ENCODE results near the gene WLS. TPM values are rescaled to one million over a fixed set of nuclear protein-coding genes. Genes with fewer than 3 reads are reported as not detected.

Gene WLS
- total and polyA plus RNA-seq, 7 experiments from 2014 or later = 0.50 to 12.2 (median 0.62) TPM; not detected in 4

DNA sequence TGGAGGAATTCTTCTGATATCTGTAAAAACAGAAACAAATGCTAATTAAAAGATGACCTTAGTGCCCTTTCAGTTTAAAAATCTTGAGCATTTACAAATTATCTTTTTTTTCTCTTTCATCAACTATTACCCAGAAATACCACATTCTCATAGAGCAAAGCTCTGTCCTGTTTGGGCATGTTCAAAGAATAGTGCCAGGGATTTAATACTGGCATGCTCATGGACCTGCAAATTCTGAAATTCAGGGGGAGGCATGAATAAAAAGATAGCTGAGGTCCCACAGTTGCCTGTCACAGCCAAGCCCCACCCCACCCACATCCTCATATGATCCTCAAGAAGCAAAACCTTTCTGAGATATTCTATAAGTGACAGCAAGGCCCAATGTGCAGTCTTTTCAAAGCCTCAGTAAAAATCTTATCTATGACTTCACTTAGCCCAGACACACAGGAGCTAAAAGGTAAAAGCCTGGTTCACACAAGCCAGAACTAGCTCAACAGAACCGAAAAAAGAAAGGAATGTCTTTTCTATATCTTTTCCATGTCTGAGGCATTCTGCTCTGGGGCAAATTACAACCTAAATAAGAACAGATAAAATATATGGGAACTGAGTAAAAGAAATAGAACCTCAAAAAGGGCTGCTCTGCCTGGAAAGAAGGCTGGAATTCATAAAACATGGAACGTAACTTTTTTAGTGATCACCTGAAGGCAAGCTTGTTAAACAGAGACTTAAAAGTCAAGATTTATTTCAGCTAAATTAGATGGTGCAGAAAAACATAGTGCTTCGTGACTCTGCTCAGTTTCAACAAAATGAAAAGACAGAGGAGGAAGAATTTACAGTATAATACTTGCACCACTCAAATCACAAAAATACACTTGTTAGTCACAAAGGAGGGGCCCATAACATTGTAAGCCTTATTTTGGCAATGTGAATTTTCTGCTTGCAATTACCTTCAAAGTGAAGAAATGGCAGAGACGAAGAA lies 11.0 kb downstream of the WLS start:
- H3K27ac Mint-ChIP-seq = no peak overlapping the region
- Histone ChIP-seq H3K4me3 (ENCODE audit: low read length) (no peak overlapping the region), H3K36me3 (ENCODE audit: control insufficient read depth in 2 of 3, insufficient read depth in 3 of 3, low read length in 3 of 3) (no peaks in the 10 kb centered on the region), H3K4me1 (ENCODE audit: control insufficient read depth in 2 of 2, insufficient read depth in 2 of 2, low read length in 2 of 2) (no peaks in the 10 kb centered on the region), H3K27ac (ENCODE audit: low read depth, low read length) (no peak overlapping the region), H3K9me3 (ENCODE audit: control insufficient read depth in 2 of 3, low read length in 3 of 3) (no peaks in the 10 kb centered on the region), H3K27me3 (ENCODE audit: control insufficient read depth in 2 of 2, insufficient read depth in 2 of 2, low read length in 2 of 2) (no peaks in the 10 kb centered on the region)
- peaks cover 0 to 8% (median 0%) of the 10 kb centered on the region in 11 donors for H3K9me3 Mint-ChIP-seq
- intact Hi-C loops (cut with micrococcal nuclease) = no loop called here
- ChIA-PET CTCF (interaction anchor here (0.6 kb wide), 1 partner anchor 39 kb away, joined by 6 read pairs; no protein-coding TSS in a partner anchor), POLR2A (no interaction called here)
- H3K36me3 Mint-ChIP-seq = no peaks in the 10 kb centered on the region
- H3K4me1 Mint-ChIP-seq = no peaks in the 10 kb centered on the region
- peaks cover 0 to 28% (median 8%) of the 10 kb centered on the region in 5 donors for H3K27me3 Mint-ChIP-seq
- ATAC-seq = no peak
- H3K4me3 Mint-ChIP-seq = no peak overlapping the region
- DNase-seq = no peak

DNA sequence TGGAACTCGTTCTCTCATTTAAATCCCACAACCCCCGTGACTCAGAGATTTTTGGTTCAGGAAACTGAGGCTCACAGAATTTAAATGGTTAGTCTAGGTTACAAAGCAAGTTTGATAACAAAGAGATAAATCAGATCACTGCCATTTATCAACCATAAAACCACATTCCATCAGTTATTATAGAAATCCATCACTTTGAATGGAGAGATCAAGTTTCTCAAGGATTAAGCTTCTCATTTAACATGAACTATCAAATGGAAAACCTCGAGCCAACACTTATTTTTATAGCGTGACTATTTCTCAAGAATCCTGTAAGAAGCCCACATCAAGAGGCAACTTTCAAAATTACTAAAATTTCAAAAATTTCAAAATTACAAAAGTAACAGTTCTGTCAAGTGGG lies 11.9 kb downstream of the WLS start:
- Mint-ChIP-seq H3K36me3 (no peaks in the 10 kb centered on the region), H3K27me3 (peaks cover 0 to 22% (median 4%) of the 10 kb centered on the region in 5 donors), H3K9me3 (peaks cover 0 to 5% (median 0%) of the 10 kb centered on the region in 11 donors), H3K4me1 (no peaks in the 10 kb centered on the region), H3K27ac (no peak overlapping the region), H3K4me3 (no peak overlapping the region)
- no peaks in the 10 kb centered on the region for H3K9me3 ChIP-seq (ENCODE audit: control insufficient read depth in 2 of 3, low read length in 3 of 3)
- no peak overlapping the region for H3K4me3 ChIP-seq (ENCODE audit: low read length)
- no peaks in the 10 kb centered on the region for H3K36me3 ChIP-seq (ENCODE audit: control insufficient read depth in 2 of 3, insufficient read depth in 3 of 3, low read length in 3 of 3)
- no peaks in the 10 kb centered on the region for H3K27me3 ChIP-seq (ENCODE audit: control insufficient read depth in 2 of 2, insufficient read depth in 2 of 2, low read length in 2 of 2)
- DNase-seq (no peak), ATAC-seq (no peak)
- no peak overlapping the region for H3K27ac ChIP-seq (ENCODE audit: low read depth, low read length)
- intact Hi-C loops (cut with micrococcal nuclease) = no loop called here
- ChIA-PET POLR2A (no interaction called here), CTCF (interaction anchor here (0.6 kb wide), 1 partner anchor 40 kb away, joined by 6 read pairs; no protein-coding TSS in a partner anchor)
- H3K4me1 ChIP-seq (ENCODE audit: control insufficient read depth in 2 of 2, insufficient read depth in 2 of 2, low read length in 2 of 2) = no peaks in the 10 kb centered on the region

DNA sequence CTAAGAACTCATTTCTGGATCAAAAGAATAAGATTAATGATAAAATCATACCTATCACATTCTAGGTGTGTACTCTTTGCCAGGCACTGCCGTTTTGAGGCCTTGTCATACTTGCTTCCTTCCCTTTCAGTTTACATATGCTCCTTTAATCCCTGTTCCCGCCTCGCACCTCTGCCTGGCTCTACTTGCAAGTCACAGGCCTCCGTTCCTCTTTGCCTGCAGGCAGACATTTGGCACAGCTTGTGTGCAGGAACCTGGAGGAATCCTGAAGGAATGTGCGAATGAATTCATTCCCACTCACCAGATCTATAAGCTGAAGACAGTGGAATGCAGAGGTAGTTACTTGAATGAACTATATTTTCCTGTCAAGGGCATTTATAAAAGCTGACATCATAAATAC lies 13.8 kb downstream of the WLS start:
- Histone ChIP-seq H3K36me3 (ENCODE audit: control insufficient read depth in 2 of 3, insufficient read depth in 3 of 3, low read length in 3 of 3) (no peaks in the 10 kb centered on the region), H3K4me3 (ENCODE audit: low read length) (no peak overlapping the region), H3K9me3 (ENCODE audit: control insufficient read depth in 2 of 3, low read length in 3 of 3) (no peaks in the 10 kb centered on the region), H3K27ac (ENCODE audit: low read depth, low read length) (no peak overlapping the region), H3K4me1 (ENCODE audit: control insufficient read depth in 2 of 2, insufficient read depth in 2 of 2, low read length in 2 of 2) (no peaks in the 10 kb centered on the region), H3K27me3 (ENCODE audit: control insufficient read depth in 2 of 2, insufficient read depth in 2 of 2, low read length in 2 of 2) (no peaks in the 10 kb centered on the region)
- Mint-ChIP-seq H3K27ac (no peak overlapping the region), H3K9me3 (peaks cover 0 to 5% (median 0%) of the 10 kb centered on the region in 11 donors), H3K36me3 (no peaks in the 10 kb centered on the region), H3K4me3 (no peak overlapping the region), H3K4me1 (no peaks in the 10 kb centered on the region), H3K27me3 (peaks cover 0 to 26% (median 6%) of the 10 kb centered on the region in 5 donors)
- intact Hi-C loops (cut with micrococcal nuclease) = no loop called here
- DNase-seq (no peak), ATAC-seq (no peak)
- POLR2A ChIA-PET = no interaction called here
- CTCF ChIA-PET = no interaction called here

DNA sequence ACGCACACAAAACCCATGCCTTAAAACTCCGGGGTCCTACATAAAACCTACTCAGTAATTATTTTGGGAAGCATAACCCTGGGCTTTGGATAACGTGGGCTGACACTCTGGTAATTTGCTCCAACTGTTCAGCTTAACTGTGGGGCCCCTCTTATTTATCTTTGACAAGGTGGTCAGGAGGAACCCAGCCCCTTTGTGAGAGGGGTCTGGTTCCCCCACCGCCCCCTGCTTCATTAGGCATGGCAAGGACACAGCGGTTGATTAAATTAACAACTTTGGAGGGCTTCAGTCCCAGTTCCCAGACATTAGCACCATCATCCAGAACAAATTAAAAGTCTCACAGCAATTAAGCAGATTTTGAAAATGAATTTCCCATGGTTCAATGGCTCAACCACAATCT lies 14.7 kb downstream of the WLS start:
- H3K36me3 ChIP-seq (ENCODE audit: control insufficient read depth in 2 of 3, insufficient read depth in 3 of 3, low read length in 3 of 3) = no peaks in the 10 kb centered on the region
- H3K4me3 ChIP-seq (ENCODE audit: low read length) = no peak overlapping the region
- Mint-ChIP-seq H3K27me3 (peaks cover 0 to 21% (median 2%) of the 10 kb centered on the region in 5 donors), H3K4me1 (no peaks in the 10 kb centered on the region), H3K9me3 (peaks cover 0 to 5% (median 0%) of the 10 kb centered on the region in 11 donors), H3K27ac (no peak overlapping the region), H3K36me3 (no peaks in the 10 kb centered on the region), H3K4me3 (no peak overlapping the region)
- no peaks in the 10 kb centered on the region for H3K9me3 ChIP-seq (ENCODE audit: control insufficient read depth in 2 of 3, low read length in 3 of 3)
- DNase-seq = no peak
- ChIA-PET CTCF (no interaction called here), POLR2A (no interaction called here)
- ATAC-seq = no peak
- no peaks in the 10 kb centered on the region for H3K27me3 ChIP-seq (ENCODE audit: control insufficient read depth in 2 of 2, insufficient read depth in 2 of 2, low read length in 2 of 2)
- no peak overlapping the region for H3K27ac ChIP-seq (ENCODE audit: low read depth, low read length)
- intact Hi-C loops (cut with micrococcal nuclease) = no loop called here
- H3K4me1 ChIP-seq (ENCODE audit: control insufficient read depth in 2 of 2, insufficient read depth in 2 of 2, low read length in 2 of 2) = no peaks in the 10 kb centered on the region

DNA sequence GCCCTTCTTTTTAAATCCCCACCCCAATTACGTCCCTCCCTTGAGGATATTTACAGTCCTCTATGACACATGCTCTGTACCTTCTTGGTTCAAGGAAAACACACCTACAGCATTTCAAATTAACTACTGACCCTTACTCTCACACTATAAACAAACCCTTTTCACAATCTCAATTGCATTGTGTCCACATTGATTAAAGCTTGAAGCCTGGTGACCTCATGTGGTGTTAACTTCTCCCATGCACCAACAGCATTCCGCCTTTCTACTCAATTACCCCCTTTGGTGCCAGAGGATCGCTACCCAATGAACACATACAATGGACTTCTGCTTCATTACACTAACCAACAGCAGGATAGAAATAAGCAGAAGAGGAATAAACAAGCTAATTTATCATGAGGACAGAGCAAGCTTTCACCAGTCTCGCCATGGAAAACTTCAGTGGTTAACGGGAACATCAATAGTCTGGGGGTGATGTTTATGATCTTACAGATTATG lies 15.2 kb downstream of the WLS start:
- intact Hi-C loops (cut with micrococcal nuclease) = no loop called here
- Mint-ChIP-seq H3K9me3 (peaks cover 0 to 4% (median 0%) of the 10 kb centered on the region in 11 donors), H3K4me3 (no peak overlapping the region), H3K4me1 (no peaks in the 10 kb centered on the region), H3K27me3 (peaks cover 0 to 17% (median 5%) of the 10 kb centered on the region in 5 donors), H3K36me3 (no peaks in the 10 kb centered on the region), H3K27ac (no peak overlapping the region)
- H3K36me3 ChIP-seq (ENCODE audit: control insufficient read depth in 2 of 3, insufficient read depth in 3 of 3, low read length in 3 of 3) = no peaks in the 10 kb centered on the region
- H3K4me1 ChIP-seq (ENCODE audit: control insufficient read depth in 2 of 2, insufficient read depth in 2 of 2, low read length in 2 of 2) = no peaks in the 10 kb centered on the region
- H3K4me3 ChIP-seq (ENCODE audit: low read length) = no peak overlapping the region
- no peaks in the 10 kb centered on the region for H3K9me3 ChIP-seq (ENCODE audit: control insufficient read depth in 2 of 3, low read length in 3 of 3)
- no peak overlapping the region for H3K27ac ChIP-seq (ENCODE audit: low read depth, low read length)
- ChIA-PET CTCF (no interaction called here), POLR2A (no interaction called here)
- ATAC-seq (no peak), DNase-seq (no peak)
- no peaks in the 10 kb centered on the region for H3K27me3 ChIP-seq (ENCODE audit: control insufficient read depth in 2 of 2, insufficient read depth in 2 of 2, low read length in 2 of 2)

DNA sequence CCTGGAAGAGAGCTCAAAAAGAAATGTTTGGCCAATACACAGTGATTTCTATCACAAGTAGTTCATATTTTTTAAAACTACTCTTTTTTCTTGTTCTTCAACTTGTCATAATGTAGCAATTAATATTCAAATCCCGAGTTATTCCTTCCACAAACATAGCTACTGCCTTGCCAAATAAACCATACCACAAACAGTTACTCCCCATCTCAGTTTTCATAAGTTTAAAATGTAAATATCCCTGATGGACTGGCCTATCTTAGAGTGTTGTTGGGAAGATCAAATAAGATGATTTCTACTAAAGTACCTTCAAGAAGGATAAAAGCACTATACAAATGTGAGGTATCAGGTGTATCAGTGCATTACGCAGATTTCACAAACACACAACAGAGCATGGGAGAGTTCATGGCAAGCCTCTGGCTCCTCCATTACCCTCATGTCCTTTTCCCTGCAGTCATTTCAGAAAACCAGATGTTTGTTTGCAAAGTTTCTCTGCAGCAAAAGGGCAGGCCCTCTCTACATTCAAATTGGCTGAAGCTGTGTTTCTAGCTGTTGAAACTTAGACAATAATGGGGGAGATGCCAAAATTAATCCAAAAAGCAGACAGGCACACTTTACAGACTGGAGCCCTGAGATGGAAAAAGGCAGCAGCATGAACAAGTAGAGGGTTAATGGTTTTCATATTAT lies 16.1 kb downstream of the WLS start:
- ChIA-PET CTCF (no interaction called here), POLR2A (no interaction called here)
- H3K9me3 Mint-ChIP-seq = peaks cover 0 to 5% (median 0%) of the 10 kb centered on the region in 11 donors

More for the DNA sequence above, 16.1 kb downstream of the WLS start:
- no peaks in the 10 kb centered on the region for H3K36me3 ChIP-seq (ENCODE audit: control insufficient read depth in 2 of 3, insufficient read depth in 3 of 3, low read length in 3 of 3)
- Mint-ChIP-seq H3K27ac (no peak overlapping the region), H3K36me3 (no peaks in the 10 kb centered on the region), H3K27me3 (peaks cover 0 to 10% (median 7%) of the 10 kb centered on the region in 5 donors), H3K4me1 (no peaks in the 10 kb centered on the region), H3K4me3 (no peak overlapping the region)
- no peaks in the 10 kb centered on the region for H3K4me1 ChIP-seq (ENCODE audit: control insufficient read depth in 2 of 2, insufficient read depth in 2 of 2, low read length in 2 of 2)
- H3K4me3 ChIP-seq (ENCODE audit: low read length) = no peak overlapping the region
- H3K27ac ChIP-seq (ENCODE audit: low read depth, low read length) = no peak overlapping the region
- DNase-seq (no peak), ATAC-seq (no peak)
- H3K9me3 ChIP-seq (ENCODE audit: control insufficient read depth in 2 of 3, low read length in 3 of 3) = no peaks in the 10 kb centered on the region
- intact Hi-C loops (cut with micrococcal nuclease) = no loop called here
- no peaks in the 10 kb centered on the region for H3K27me3 ChIP-seq (ENCODE audit: control insufficient read depth in 2 of 2, insufficient read depth in 2 of 2, low read length in 2 of 2)
